GM12864 (cell line): ENCODE results near the gene FMNL2.

Experiments
- DNase-seq: peaks from one replicate; pipeline ENCODE4 v3.0.0-alpha.2; 2011; ENCODE audit warnings: low read depth
- H3K4me3 ChIP-seq: 2 replicates; pipeline ENCODE4 v1.5.1; 2011; ENCODE audit warnings: mild to moderate bottlenecking, low read depth, low read length, control low read depth
- CTCF ChIP-seq: IDR thresholded peaks from 2 replicates; pipeline ENCODE4 v1.5.1; 2011; ENCODE audit warnings: low read depth, mild to moderate bottlenecking, moderate library complexity, low read length, control low read depth, inconsistent platforms; ENCODE audit errors: missing control alignments

FMNL2 gene

DNA sequence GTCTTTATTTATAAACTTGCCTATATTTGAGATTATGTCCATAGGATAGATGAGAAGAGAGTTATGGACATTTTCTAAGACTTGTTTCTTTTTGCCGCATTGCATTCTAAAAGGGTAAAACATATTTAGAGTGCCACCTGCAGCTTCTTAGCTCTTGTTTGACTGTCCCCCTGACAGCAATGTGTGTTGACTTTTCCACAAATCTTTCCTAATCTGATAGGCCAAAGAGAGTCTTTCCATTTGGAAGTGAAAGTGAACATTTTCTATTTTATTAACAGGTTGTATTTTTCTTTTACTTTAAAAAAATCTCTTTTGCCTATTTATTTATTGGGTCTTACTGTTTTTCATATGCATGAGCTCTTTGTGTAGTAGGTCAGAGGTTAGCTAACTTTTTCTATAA is 58.4 kb downstream of the FMNL2 start:
- H3K4me3 ChIP-seq: no peak overlapping the region
- TF ChIP-seq CTCF: no peak
- DNase-seq: no peak

- no peak overlapping the region for H3K4me3 ChIP-seq
- no peak for DNase-seq
- no peak for TF ChIP-seq CTCF
Measured at GRCh38 chr2:152394326-152394725, 59.4 kb downstream of the FMNL2 start.

DNA sequence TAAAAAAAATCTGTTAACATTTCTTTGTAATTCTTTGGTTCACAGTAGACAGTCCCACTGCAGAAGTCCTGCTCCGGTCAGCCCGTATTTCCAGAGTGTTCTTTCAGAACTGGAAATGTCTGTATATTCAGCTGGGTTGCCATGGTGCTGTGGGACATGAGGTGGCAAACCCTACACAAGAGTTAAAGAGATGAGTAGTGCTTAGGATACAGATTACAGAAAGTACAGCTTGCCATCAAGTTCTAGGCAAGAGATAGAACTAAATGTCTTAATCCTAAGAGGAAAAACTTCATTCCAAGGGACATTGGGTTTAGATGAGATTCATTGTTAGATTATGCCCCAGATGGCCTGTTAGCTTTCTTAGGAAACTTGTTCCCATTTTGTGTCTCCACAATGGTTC is 60.1 kb downstream of the FMNL2 start:
- no peak overlapping the region for H3K4me3 ChIP-seq
- no peak for DNase-seq
- no peak for TF ChIP-seq CTCF

GRCh38 chr2:152395572-152395971 is 60.6 kb downstream of the FMNL2 start:
- H3K4me3 ChIP-seq: no peak overlapping the region
- no peak for TF ChIP-seq CTCF
- DNase-seq: no peak

DNA sequence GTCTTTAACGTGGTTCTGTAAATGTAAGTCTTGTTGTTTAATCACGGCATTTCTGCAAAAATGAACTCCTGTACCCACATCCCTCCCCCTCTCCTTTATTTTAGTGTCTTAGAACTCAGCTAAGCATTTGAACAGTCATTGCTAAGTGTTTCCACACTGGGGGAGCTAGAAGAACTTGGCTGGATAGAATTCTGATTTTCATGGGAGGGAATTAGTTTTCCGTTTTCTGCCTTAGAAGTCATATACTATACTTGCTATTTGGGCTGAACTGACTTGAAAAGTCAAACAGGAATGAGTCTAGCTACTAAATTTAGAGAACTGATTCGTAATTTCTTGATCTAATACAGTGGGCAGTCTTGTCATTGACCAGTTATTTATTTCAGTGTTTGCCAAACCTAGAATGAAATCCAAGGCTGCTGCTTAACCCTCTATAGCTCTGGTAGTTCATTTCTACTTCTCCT is 61.1 kb downstream of the FMNL2 start:
- no peak for TF ChIP-seq CTCF
- no peak overlapping the region for H3K4me3 ChIP-seq
- no peak for DNase-seq

- DNase-seq: no peak
- TF ChIP-seq CTCF: no peak
- H3K4me3 ChIP-seq: no peak overlapping the region
Measured at GRCh38 chr2:152396763-152397162, 61.8 kb downstream of the FMNL2 start.

DNA sequence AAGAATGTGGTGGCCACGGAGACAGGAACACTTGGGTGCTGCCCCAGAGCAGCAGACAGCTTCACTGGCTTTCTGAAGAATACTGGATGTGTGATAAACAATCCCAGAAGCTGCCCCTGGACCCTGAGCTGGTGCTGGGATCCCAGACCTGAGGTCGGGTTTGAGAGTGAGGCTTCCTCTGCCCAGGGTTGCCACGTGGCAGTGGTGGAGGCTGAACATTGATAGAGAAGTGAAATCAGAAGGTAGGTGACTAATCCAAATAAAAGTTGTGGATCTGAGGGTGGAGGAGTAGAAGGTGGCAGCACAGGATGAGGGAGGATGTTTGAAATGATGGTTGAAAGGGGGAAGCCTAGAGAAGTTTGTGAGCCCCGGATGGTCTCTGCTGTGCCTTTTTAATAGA is 64.0 kb downstream of the FMNL2 start:
- DNase-seq: no peak
- TF ChIP-seq CTCF: no peak

More for the DNA sequence above, 64.0 kb downstream of the FMNL2 start:
- H3K4me3 ChIP-seq: no peak overlapping the region
